Right lobe of liver (tissue), 6 donors: ENCODE results near the gene LIFR. TPM values are rescaled to one million over a fixed set of nuclear protein-coding genes. Genes with fewer than 3 reads are reported as not detected.

Experiments used
- ATAC-seq, 4 donors: fragments of 200-7000 bp; cut with Tn5 transposase; one replicate each; pipeline ENCODE4 v1.9.1; 2020; ENCODE audit warnings: mild to moderate bottlenecking in 4 of 4, moderate library complexity in 4 of 4
- DNase-seq, 3 donors: peaks; one replicate each; pipeline ENCODE4 v3.0.0-alpha.2; 2020
- H3K27ac ChIP-seq, 3 donors: fragments of 200-600 bp; one replicate each; pipeline ENCODE4 v1.8.0; 2022
- H3K27me3 ChIP-seq, 2 donors: fragments of 200-600 bp; one replicate each; pipeline ENCODE4 v1.8.0; 2022
- H3K36me3 ChIP-seq, 4 donors: fragments of 200-600 bp; sonication (generic) in 1 of 4; one replicate each; pipeline versions ENCODE4 v1.5.1 to v1.8.0; 2017 to 2022; ENCODE audit warnings: control low read depth in 1 of 4
- H3K4me1 ChIP-seq, 4 donors: fragments of 200-600 bp; sonication (generic) in 1 of 4; one replicate each; pipeline versions ENCODE4 v1.5.1 to v1.8.0; 2017 to 2022; ENCODE audit warnings: control low read depth in 1 of 4
- H3K4me3 ChIP-seq, 3 donors: fragments of 200-600 bp; one replicate each; pipeline ENCODE4 v1.8.0; 2022
- H3K9me3 ChIP-seq, 4 donors: fragments of 200-600 bp; sonication (generic) in 1 of 4; one replicate each; pipeline versions ENCODE4 v1.5.1 to v1.8.0; 2017 to 2022; ENCODE audit warnings: control low read depth in 1 of 4
- CTCF ChIP-seq, 4 donors: fragments of 200-600 bp in 3 of 4; fragments of 450-650 bp in 1 of 4; IDR thresholded peaks; one replicate each; pipeline versions ENCODE4 v1.5.1 to v1.8.0; 2016 to 2022; ENCODE audit warnings: antibody characterized with exemption in 4 of 4, mild to moderate bottlenecking in 2 of 4
- POLR2A ChIP-seq: fragments of 450-650 bp; IDR thresholded peaks from one replicate; pipeline ENCODE4 v1.6.1; 2017; ENCODE audit warnings: antibody characterized with exemption, mild to moderate bottlenecking
- WGBS: methylation state at CpG from one replicate; pipeline ENCODE4 v1.1.6; 2018; ENCODE audit warnings: low coverage, low lambda C conversion rate; ENCODE audit not compliant: insufficient coverage; ENCODE audit errors: missing lambda C conversion rate; 5-methylcytosine and 5-hydroxymethylcytosine counted together
- intact Hi-C, 2 donors: fragments of 100-400 bp; cut with DNase I; formaldehyde crosslinking; loops; one replicate each; pipeline versions ENCODE4 v1.11.2 to v1.14.1; 2022
- total RNA-seq, 6 experiments: library from RNA; depleted of rRNA in 2 of 6; stranded (reverse); fragments of >200 nt in 2 of 6; fragmentation: NEBNext Ultra II Directional in 3 of 6; extraction: Animal tissue kit (Norgen Biotek cat#: 25700) in 3 of 6; gene quantifications; one replicate each; pipeline versions ENCODE4 v1.1.0 to v1.2.4, GENCODE V29; 2016 to 2023
- donor health status: DM: no; HTN: yes; CAD: no.
- donor health status: DM: no; HTN: no; CAD: no.
- donor health status: DM: no; HTN: no; CAD: no.
- donor health status: DM: no; HTN: yes; CAD: no.
- donor health status: DM: no; HTN: yes; CAD: no.

LIFR gene
- total RNA-seq, 6 experiments from 2014 or later = 14.3 to 52.1 (median 28.2) TPM

DNA sequence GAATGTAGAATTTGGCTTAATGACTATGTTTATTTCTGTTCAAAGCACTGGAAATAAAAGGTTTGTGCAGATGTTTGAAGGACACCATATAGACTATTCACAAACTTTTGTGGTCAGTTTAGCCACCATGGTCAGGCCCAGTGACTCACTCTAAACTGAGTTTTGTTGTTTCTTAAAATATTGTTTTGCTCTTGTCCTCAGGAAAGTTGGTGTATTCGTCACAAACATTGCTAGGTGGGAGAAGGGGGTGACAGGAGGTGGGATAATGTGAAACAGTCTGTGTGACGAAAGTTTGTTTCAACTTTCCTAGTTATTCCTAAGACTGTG lies 35.0 kb upstream of the LIFR start:
- Histone ChIP-seq H3K27me3 (no peaks in the 10 kb centered on the region), H3K9me3 (no peaks in the 10 kb centered on the region), H3K4me1 (no peaks in the 10 kb centered on the region), H3K4me3 (no peak overlapping the region), H3K27ac (no peak overlapping the region), H3K36me3 (no peaks in the 10 kb centered on the region)
- intact Hi-C loops = no loop called here
- DNase-seq (no peak), ATAC-seq (no peak)
- 60% methylated on average over 2 of the region's 2 CpGs for WGBS
- TF ChIP-seq CTCF (IDR thresholded peaks at IDR 0.05) (no peak), POLR2A (no peak)

GRCh38 chr5:38590838-38591522 lies 34.5 kb upstream of the LIFR start:
- no peaks in the 10 kb centered on the region for H3K27me3 ChIP-seq
- no peak overlapping the region for H3K4me3 ChIP-seq
- no peak for ATAC-seq
- no peaks in the 10 kb centered on the region for H3K4me1 ChIP-seq
- no peaks in the 10 kb centered on the region for H3K9me3 ChIP-seq
- no peak for DNase-seq
- intact Hi-C loops = no loop called here
- no peak for TF ChIP-seq CTCF (IDR thresholded peaks at IDR 0.05)
- TF ChIP-seq POLR2A = no peak
- no peak overlapping the region for H3K27ac ChIP-seq
- no peaks in the 10 kb centered on the region for H3K36me3 ChIP-seq
- 67% methylated on average over 2 of the region's 2 CpGs for WGBS

- H3K36me3 ChIP-seq = no peaks in the 10 kb centered on the region
- 58% methylated on average over 4 of the region's 4 CpGs for WGBS
- no peak for DNase-seq
- no peak for TF ChIP-seq CTCF (IDR thresholded peaks at IDR 0.05)
- no peak for TF ChIP-seq POLR2A
- H3K27me3 ChIP-seq = no peaks in the 10 kb centered on the region
- H3K27ac ChIP-seq = no peak overlapping the region
- no peaks in the 10 kb centered on the region for H3K9me3 ChIP-seq
- no peak for ATAC-seq
- no peak overlapping the region for H3K4me3 ChIP-seq
- intact Hi-C loops = no loop called here
- H3K4me1 ChIP-seq = no peaks in the 10 kb centered on the region
Measured at GRCh38 chr5:38589629-38590028, 33.2 kb upstream of the LIFR start.

GRCh38 chr5:38585816-38586215 lies 29.4 kb upstream of the LIFR start:
- Histone ChIP-seq H3K4me1 (no peaks in the 10 kb centered on the region), H3K27ac (no peak overlapping the region), H3K9me3 (no peaks in the 10 kb centered on the region), H3K4me3 (no peak overlapping the region), H3K27me3 (no peaks in the 10 kb centered on the region), H3K36me3 (no peaks in the 10 kb centered on the region)
- no peak for TF ChIP-seq POLR2A
- TF ChIP-seq CTCF (IDR thresholded peaks at IDR 0.05) = no peak
- ATAC-seq (no peak), DNase-seq (no peak)
- 69% methylated on average over 6 of the region's 6 CpGs for WGBS
- intact Hi-C loops = no loop called here

- Histone ChIP-seq H3K4me1 (no peaks in the 10 kb centered on the region), H3K36me3 (no peaks in the 10 kb centered on the region), H3K4me3 (no peak overlapping the region), H3K27me3 (no peaks in the 10 kb centered on the region), H3K9me3 (no peaks in the 10 kb centered on the region), H3K27ac (no peak overlapping the region)
- no peak for TF ChIP-seq CTCF (IDR thresholded peaks at IDR 0.05)
- TF ChIP-seq POLR2A = no peak
- WGBS = 46% methylated on average over 1 of the region's 1 CpG
- DNase-seq = no peak
- no peak for ATAC-seq
- intact Hi-C loops = no loop called here
Measured at GRCh38 chr5:38583500-38583899, 27.1 kb upstream of the LIFR start.
